ENCODE measurements around the gene TLK1.

Gene TLK1

GRCh38 chr2:171013851-171014250 lies 146.8 kb downstream of the TLK1 start:
- DNase-seq (ENCODE audit: insufficient read length, low spot score) (no peak), FAIRE-seq (no peak)

DNA sequence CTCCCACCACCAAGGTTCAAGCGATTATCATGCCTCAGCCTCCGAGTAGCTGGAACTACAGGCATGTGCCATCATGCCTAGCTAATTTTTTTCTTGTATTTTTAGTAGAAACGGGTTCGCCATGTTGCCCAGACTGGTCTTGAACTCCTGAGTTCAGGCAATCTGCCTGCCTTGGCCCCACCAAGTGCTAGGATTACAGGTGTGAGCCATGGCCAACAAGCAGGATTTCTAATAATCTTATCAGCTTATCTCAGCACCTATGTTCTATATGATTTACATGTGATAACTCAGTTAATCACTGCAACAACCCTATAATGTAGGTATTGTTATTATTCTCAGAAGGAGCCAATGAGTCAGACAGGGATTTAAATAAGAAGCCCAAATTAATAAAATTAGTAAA lies 151.3 kb downstream of the TLK1 start:
- no peak for DNase-seq (ENCODE audit: insufficient read length, low spot score)
- no peak for FAIRE-seq

GRCh38 chr2:171008550-171009205 lies 152.0 kb downstream of the TLK1 start:
- FAIRE-seq (no peak), DNase-seq (ENCODE audit: insufficient read length, low spot score) (no peak)

DNA sequence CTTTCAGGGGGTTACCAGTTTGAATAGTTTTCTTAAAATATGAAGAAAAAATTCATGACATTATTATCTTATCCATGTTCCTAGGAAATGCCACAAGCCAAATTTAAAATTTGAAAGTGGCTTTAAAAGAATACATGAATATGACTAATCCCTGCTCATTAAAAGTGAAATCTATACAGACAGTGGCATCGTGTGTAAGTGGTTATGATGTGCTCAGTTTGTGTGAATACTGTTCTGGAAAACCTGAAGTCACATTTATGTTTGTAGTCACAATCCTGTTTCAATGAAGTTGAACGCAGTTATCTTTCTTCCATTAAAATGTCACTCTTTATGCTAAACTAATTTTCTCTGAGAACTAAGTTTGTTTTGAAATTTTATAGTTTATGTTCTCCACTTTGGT lies 155.9 kb downstream of the TLK1 start:
- DNase-seq (ENCODE audit: insufficient read length, low spot score) (no peak), FAIRE-seq (no peak)

GRCh38 chr2:171004363-171004762 lies 156.3 kb downstream of the TLK1 start:
- DNase-seq (ENCODE audit: insufficient read length, low spot score) = no peak
- no peak for FAIRE-seq

GRCh38 chr2:170999654-171000053 lies 161.0 kb downstream of the TLK1 start:
- DNase-seq (ENCODE audit: insufficient read length, low spot score) (no peak), FAIRE-seq (no peak)

GRCh38 chr2:170997893-170998597 lies 162.6 kb downstream of the TLK1 start:
- FAIRE-seq = no peak
- DNase-seq (ENCODE audit: insufficient read length, low spot score) = no peak

GRCh38 chr2:170996316-170996715 lies 164.4 kb downstream of the TLK1 start:
- no peak for DNase-seq (ENCODE audit: insufficient read length, low spot score)
- no peak for FAIRE-seq

DNA sequence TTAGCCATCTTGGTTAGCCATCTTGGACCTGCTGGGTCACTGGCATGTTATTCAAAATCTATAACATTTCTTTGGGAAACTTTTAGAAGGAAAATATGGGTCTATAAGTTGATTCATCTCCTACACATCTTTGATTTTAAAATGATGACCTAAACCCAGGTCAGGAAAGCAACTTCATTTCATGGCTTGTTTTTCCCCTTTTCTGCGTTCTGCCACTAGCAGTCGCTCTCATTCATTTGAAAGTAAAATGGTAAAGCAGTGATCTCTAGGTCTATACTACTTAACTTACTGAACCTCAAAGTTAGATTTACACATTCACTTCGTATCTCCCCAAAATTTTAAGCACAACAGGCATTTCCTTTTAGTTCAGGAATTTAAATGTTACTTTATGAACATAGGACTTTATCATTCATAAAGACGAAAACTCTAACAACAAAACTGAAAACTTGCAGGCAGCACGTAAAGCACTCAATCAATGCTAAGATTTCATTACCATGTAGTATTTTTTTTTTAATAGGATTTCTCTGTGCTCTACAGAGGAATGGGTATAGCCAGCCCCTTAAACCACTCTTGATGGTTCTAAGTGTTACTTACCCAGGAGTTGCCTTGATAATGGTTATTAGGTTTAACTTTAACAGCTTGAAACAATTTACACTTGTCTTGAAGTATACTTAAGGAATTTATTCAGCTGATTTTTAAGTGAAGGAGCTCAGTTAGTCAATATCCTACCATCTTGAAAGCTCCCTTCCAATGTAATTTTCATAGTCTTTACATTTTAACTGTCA lies 169.1 kb downstream of the TLK1 start:
- no peak for DNase-seq (ENCODE audit: insufficient read length, low spot score)
- no peak for FAIRE-seq

- FAIRE-seq = no peak
- DNase-seq (ENCODE audit: insufficient read length, low spot score) = no peak
These were observed 174.0 kb downstream of the TLK1 start for GRCh38 chr2:170986566-170987258.

DNA sequence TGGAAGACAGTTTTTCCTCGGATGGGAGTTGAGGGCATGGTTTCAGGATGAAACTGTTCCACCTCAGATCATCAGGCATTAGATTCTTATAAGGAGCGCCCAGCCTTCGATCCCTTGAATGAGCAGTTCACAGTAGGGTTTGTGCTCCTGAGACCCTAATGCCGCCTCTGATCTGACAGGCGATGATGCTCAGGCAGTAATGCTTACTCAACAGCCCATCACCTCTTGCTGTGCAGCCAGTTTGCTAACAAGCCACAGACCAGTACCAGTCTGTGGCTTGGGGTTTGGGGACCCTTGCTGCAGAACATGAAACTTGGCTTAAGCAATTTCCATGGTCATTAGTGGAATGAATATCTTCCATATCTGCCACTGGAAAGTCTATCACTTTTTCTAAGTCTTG lies 175.3 kb downstream of the TLK1 start:
- FAIRE-seq = no peak
- DNase-seq (ENCODE audit: insufficient read length, low spot score) = no peak

GRCh38 chr2:170984079-170984478 lies 176.6 kb downstream of the TLK1 start:
- FAIRE-seq = no peak
- DNase-seq (ENCODE audit: insufficient read length, low spot score) = no peak

DNA sequence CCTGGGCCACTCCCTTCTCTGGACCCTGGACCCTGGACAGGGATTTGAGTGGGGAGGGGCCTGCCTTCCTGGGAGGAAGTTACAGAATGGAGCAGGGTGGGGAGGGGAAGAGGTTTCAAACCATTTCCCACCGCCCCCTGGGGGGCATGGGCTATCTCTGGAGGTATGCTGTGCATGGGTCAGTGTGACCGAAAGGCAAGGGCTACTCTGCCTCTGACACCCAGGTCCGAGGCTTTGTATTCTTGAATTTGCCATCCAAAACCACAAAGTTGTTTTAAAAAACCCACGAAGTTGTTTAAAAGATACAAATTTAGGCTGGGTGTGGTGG lies 184.8 kb downstream of the TLK1 start:
- no peak for FAIRE-seq
- no peak for DNase-seq (ENCODE audit: insufficient read length, low spot score)

DNA sequence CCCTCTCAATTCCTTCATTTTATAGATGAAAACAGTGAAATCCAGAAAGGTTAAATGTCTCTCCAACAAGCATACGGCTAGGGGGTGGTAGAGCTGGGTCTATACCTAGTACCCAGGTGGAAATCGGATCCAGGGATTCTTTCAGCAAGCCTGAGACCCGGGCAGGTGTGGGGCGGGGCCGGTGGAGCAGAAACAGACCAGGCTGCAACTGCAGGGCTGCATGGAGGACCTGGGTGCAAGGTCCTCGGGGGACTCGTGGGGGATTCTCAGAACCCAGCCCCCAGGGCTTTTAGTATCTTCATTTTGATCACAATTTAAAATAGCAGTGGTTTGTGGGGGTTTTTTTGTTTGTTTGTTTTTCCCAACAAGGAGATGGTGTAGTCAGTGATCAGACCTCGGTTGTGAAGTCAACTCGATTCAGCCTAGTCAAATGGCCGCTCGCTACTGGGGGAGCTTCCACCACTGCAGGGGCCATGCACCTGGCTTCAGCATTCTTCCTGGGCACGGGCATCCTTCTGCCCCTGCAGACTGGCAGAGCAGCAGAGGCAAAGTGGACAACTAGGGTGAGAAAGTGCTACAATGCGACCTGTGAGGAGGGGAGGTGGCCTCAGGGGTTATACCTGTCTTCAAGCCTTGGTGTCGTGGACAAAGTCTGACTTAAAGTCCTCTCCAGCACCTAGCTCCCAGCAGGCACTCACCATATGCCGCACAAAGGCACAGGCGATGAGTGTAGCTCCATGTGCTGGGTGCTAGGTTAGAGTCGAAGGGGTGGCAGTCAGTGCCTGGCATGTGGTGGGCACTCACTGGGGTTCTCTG lies 185.4 kb downstream of the TLK1 start:
- no peak for DNase-seq (ENCODE audit: insufficient read length, low spot score)
- FAIRE-seq = no peak

- DNase-seq (ENCODE audit: insufficient read length, low spot score) (no peak), FAIRE-seq (no peak)
These were observed 186.2 kb downstream of the TLK1 start for GRCh38 chr2:170974304-170974993.

- DNase-seq (ENCODE audit: insufficient read length, low spot score) (peak; percentile 85), FAIRE-seq (no peak)
These were observed 187.0 kb downstream of the TLK1 start for GRCh38 chr2:170973492-170974303.

DNA sequence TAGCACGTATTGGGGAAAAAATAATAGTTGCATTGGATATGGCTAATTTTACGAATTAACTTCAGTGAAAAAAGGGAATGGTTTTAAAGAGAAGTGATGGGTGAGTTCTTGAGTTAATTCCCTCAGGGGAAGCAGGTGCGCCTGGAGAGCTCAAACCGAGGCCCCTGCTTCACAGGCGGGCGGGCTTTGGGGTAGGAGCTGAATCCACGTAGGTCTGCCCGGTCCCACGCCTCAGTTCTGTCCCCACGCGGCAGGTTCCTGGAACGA lies 187.5 kb downstream of the TLK1 start:
- DNase-seq (ENCODE audit: insufficient read length, low spot score) (no peak), FAIRE-seq (no peak)

DNA sequence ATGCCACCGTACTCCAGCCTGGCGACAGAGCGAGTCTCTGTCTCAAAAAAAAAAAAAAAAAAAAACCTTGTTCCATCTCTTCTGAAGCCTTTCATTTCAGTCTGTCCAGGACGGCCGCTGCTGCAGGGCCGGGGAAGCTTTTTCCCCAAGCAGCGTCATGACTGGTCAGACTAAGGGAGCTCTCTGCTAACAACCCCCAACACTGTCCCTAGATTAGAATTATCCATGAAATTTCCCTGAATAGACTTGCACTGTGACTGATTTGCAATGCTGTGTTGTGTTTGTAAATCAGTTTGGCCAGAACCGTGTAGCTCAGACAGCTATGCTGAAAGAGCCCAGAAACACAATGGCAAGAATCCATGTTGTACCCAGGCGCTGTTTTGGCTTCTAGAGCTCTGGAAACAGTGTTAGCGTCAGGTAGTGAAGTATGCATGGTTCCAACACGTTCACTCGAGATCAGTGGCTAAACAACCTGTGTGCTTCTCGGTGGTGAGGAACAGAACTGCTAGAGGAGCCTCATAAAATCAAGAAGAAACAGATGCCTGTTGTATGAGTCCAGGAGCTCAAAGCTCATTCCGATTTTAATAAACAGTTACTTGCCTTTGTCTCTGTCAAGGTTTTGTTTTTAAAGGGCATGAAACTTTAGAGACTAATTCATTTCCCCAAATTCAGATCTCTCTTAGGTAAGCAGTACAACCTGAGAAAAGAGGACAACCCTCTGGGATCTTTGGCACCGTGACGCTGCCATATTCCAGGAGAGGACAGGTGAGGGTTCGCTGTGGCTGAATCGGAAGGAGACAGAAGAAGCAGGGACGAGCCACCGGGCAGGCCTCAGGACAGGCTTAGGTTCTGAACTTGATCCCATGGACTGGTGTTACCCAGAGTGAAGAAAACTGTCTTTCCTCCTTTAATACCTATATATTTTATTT lies 188.1 kb downstream of the TLK1 start:
- FAIRE-seq (no peak), DNase-seq (ENCODE audit: insufficient read length, low spot score) (no peak)

Measured in HTR-8/SVneo (cell line).